HG03442 (cell line): Measurements from ENCODE around the gene VSIG10.
"Not testable (repeated sequence)": the region's sequence is repeated elsewhere in the genome, so short reads cannot be mapped to it uniquely, and the experiment has no call there.

ENCODE experiments used
- ATAC-seq: cut with Tn5 transposase; IDR thresholded peaks from one replicate; pipeline ENCODE4 v1.9.1; 2021; ENCODE audit warnings: mild to moderate bottlenecking, moderate library complexity; ENCODE audit not compliant: unreplicated experiment

The VSIG10 gene

DNA sequence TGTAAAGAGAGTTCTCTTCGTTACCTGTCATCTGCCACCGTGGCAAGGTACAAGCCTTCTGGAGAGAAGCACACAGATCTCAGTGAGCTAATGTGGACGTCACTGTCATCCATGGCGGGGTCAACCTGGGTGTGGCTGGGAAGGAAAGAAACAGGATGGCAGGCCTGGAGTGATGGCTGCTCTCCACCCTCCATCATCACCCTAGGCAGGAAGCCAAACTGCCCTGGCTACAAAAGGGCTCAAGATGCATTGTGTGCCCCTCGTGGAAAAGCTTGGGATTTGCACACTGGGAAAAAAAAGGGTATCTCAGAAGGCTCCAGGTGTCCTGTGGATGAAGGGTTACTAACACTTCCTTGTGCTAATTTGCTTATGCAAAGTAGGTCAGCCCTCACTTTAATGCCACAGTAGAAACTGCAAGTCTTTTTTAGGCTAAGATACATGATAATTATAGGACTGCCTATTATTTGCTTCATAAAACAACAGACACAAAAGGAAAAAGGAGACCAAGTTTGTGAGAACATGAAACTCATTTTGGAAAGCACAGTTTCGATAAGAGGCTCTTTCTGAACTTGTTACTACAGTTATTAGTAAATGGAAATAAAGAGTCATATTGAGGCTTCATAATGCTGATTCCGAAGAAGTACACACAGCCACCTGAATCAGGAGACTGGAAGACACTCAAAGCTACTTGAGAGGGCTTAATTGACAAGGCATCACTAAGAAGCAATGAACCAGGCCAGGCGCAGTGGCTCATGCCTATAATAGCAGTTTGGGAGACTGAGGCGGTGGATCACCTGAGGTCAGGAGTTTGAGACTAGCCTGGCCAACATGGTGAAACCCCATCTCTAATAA is 68.4 kb downstream of the VSIG10 start:
- ATAC-seq: peak; percentile 89

DNA sequence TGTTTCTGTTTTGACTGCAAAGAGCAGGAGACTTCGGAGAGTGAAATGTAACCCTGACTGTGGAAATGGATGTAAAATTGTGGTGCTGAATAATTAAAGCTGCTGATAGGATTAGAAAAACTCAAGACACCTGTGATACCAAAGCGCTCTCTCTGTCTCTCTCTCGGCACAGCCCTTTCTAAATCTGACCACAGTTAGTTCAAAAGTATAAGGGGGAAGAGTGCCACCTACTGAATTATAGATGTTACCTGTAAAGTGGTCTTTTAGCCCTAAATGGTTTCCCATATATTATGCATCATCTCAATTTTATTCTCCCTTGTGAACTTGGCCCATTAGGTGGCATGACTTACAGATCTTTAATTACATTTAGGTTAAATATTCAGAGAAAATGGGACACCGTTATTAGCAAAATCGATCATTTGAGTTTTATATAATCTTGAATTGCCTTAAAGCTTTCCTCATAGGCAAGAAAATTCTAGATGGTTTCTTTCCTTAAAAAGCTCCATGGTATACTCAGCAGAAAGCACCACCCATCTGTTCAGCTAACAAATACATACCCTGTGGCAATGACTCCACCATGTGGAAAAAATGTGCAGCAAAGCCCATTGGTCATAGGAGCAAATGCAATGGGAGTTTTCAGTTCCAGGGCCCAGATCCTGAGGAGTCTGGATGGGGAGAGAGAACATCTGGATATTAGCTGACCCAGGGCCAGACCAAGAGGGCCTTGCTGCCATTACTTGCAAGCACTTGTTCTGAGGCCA is 69.2 kb downstream of the VSIG10 start:
- no peak for ATAC-seq

DNA sequence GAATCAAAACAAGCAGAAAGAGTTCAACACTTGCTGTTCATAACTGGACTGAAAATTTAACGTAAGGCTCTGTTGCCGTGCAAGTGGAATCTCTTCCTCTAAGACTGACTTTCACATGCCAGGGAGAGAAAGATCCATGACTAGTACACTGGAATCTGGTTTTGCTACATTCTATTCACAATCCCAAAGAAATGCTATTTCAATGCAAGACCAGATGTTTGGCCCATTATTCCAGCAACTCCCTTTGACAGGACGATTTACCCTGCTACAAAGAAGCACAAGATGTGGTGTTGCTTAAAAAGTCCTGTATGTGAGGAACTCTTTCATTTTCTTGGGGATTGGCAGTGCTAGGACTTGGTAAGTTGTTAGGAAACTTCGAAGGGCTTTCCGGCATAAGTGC is 69.9 kb downstream of the VSIG10 start:
- no peak for ATAC-seq

DNA sequence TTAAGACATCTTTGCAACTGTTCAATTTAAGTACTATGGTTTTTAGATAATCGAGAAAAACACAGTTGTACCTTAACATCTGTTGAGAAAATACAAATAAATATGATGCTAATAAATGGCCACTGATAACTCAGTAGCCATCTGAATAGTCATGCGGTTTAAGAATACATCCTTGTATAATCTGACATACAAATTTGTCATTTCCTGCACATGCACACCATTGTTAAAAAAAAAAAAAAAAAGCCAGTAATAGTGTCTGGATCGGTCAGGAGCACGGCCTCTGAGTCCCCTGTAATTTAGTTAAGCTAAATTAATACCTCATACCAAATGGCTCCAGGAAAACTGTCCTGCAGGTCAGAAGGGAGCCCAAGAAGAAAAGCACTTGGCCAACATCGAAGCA is 70.5 kb downstream of the VSIG10 start:
- no peak for ATAC-seq

DNA sequence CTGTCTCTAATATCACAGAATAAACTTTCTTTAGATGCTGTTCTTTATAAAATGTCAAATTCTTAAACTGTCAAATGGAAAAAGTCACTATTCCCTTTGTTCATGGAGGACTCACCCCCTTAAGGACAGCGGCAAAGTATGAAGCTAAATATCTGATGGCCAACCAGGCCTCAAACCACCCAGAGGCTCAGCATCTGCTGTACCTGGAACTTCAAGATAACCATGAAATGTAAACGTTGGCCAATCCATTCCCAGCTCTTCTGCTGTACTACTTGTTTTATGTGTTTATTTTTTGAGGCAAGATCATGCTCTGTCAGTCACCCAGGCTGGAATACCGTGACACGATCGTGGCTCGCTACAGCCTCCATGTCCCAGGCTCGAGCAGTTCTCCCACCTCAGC is 71.6 kb downstream of the VSIG10 start:
- no peak for ATAC-seq

DNA sequence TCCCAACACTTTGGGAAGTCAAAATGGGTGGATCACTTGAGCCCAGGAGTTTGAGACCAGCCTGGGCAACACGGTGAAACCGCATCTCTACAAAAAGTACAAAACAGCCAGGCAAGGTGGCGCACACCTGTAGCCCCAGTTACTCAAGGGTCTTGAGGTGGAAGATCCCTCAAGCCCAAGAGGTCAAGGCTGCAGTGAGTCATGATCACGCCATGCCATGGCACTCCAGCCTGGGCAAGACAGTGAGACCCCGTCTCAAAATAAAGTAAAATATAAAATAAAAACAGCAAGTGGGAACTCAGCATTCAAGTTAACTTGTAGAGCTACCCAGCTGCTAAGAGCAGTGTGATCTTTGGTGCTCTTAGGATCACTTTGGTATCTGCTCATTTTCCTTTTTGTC is 74.6 kb downstream of the VSIG10 start:
- ATAC-seq: no peak

DNA sequence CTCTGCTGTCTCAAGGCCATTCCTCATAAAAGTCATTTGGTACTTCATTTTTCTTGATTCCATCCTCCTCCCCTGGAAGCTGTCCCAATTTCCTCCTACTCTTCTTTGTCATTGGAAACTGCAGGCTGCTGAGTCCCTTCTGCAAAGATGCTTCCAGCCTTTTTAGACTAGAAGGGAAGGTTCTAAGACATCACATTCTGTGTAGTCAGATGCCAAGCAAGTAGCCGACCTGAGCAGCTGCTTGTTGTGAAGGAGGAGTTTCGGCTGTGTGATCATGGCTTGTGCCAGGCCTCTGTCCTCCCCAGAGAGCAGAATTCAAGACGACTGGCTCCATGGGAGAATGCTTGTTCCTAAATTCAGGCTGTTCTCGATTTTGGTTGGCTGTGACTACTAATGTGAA is 78.6 kb downstream of the VSIG10 start:
- no peak for ATAC-seq

DNA sequence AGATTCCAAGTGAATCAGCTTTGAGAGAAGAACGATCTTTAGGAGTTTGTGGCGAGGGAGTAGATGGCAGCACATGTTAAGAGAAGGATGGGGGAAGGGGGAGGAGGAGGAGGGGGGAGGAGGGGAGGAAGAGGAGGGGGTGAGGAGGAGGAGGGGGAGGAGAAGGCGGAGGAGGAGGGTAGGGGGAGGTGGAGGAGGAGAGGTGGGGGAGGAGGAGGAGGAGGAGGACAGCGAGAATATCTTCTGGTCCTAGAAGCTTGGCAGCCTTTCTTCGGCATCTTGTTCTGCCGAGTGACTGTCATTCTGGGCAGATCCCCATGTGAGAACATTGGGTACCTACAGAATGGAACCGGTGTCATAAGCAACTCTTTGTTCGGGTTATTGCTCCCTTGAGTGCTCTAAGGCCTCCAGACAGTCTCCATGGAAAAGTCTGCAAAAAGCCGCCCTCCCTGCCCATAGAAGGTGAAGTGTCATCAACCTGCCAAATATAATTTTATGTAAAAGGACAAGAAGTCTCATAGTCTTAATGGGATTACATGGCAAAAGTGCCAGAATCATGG is 80.4 kb downstream of the VSIG10 start:
- ATAC-seq: no peak

DNA sequence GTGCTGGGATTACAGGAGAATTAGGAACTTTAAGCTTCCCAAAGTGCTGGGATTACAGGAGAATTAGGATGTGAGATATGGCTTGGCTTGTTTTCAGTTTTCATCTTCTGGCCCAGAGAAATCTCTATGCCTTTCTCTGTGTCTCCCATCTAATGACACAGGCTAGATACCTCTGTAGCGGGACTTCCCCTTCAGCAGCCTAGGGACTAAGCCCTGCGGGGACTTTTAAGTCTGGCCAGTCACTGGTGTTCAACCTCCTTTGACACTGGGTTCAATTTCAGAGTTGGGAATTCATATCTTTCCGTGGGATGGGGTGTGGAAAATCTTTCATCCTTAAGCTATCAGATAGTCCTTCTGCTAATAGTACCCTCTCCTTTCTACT is 81.1 kb downstream of the VSIG10 start:
- no peak for ATAC-seq

DNA sequence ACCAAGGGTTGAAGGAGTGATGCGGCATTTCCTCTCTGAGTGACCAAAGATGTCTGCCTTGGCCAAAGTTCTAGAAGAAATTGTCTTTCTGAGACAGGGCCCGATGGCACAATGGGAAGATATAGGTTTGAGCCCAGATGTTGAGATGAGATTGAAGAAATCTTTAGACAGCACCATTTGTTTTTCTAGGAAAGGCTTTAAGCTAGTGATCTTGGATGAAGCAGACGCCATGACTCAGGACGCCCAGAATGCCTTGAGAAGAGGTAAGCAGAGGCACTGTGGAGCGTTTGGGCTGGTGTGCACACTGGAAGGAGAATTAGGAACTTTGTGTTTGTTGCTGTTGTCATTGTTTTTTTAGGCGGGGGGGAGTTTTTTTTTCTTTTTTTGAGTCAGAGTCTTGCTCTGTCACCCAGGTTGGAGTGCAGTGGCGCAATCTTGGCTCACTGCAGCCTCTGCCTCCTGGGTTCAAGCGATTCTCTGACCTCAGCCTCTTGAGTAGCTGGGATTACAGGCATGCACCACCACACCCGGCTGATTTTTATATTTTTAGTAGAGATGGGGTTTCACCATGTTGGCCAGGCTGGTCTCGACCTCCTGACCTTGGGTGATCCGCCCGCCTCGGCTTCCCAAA is 81.6 kb downstream of the VSIG10 start:
- not testable (repeated sequence) for ATAC-seq

DNA sequence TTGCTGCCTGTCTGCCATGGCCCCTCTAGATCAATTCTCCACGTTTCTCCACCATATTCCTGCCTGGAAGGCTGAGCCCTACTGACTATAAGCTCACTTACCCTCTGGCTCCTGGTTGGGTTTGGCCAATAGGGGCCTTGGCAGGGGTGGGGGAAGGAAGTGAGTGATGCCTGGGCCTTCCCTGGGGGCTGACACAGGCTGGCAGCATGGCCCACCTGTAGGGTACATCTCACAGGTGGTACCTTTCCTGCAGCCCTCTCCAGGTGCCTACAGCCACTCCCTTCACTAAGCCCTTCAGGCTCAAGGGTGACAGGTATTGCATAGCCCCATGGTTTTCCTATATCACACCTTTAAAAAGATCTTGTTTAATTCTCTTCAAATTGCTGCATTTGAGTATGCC is 83.8 kb downstream of the VSIG10 start:
- ATAC-seq: no peak

DNA sequence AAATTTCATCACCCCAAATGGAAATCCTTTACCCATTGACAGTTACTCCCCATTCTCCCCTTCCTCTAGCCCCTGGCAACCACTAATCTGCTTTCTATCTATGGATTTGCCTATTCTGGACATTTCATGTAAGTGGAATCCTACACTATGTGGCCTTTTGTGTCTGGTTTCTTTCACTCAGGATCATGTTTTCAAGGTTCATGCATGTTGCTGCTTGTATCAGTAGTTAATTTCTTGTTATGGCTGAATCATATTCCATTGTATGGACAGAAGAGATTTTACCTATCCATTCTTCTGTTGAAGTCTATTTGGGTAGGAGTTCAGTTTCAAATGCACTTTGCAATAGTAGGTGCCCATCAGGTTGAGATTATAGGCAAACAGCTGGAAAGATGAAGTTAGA is 85.9 kb downstream of the VSIG10 start:
- no peak for ATAC-seq

DNA sequence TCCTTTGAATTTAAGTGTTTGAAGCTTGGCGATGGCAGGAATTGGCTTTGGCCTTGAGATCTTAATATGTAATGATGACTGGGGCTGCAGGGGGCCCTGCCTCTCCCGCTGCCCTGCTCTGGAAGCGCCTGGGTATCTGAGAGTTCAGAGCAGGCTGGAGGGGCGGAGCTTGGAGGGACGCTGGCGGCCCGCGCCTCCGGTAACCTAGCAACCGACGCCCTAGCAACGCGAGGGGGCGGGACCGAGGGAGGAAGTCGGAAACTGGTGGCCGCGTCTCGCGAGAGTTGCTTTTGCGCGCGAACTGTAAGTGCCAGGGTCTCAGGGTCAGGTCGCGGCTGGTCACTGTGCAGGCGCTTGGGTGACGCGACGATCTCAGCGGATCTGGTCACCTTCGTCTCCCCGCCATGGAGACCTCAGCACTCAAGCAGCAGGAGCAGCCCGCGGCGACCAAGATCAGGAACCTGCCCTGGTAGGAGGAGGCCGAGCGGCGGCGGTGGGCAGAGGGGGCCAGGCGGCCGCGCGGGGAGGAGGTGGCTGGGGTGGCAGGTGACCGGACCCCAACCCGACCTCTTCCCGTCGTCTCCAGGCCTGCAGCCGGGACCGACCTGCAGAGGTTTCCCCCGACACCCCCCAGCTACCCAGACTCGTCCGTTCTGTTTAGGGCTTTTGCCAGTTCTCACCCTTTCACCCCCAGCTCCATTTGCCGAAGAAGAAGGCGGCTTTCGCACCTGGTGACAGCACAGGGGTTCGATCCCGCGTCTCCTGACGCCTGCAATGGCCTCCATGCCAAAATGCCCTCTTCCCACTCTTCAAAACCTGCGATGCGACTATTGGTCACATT is 87.2 kb downstream of the VSIG10 start, which contains the start of gene RFC5:
Gene RFC5 (plus strand): TSS at position 280 of the 841 bp plus-strand sequence. CDS start 125 bp downstream, at position 405.
- ATAC-seq: peak; percentile 95

DNA sequence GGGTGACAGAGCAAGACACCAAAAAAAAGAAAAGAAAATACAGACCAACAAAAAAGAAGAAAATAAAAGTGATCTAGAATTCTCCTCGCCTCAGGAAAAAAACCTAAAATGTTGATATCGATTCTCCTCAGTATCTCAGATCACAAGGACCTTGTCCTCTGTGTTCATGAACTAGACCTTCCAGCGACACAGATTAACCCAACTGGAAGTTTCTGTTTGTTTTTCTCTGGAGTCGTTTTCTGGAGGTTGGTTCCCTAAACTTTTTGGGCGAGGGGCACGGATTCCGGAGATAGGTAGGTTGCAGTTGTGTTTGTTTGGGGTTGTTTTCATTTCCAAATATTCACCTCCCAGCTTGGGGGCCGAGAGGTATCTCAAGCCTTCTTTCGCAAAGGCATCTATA is 87.9 kb downstream of the VSIG10 start:
- no peak for ATAC-seq

DNA sequence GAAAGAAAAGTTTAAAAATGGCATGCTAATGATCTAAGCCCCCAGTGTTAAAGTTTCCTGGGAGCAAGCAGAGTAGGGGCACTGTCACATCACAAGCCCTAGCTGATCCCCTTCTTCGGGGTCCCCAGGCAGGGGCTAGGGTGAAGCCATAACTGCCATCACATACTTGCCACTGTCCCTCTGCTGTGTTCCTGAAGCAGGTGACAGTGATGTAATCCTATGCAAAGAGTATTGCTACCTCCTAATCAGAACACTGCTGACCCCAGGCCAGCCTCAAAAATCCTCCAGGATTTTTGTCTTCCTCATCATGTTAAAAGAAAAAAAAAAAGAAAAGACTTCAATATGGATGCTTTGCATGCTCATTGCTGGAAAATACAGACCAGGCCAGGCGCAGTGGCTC is 88.5 kb downstream of the VSIG10 start:
- ATAC-seq: no peak
